CD4-positive, alpha-beta memory T cell (primary cell): ENCODE data around the gene MYO1C. TPM values are rescaled to one million over a fixed set of nuclear protein-coding genes. Genes with fewer than 3 reads are reported as not detected.
"Not testable (repeated sequence)": the region's sequence is repeated elsewhere in the genome, so short reads cannot be mapped to it uniquely, and the experiment has no call there.

Experiments
- CTCF ChIA-PET: fragments of 350-600 bp; sonication (Branson Sonifier 250); formaldehyde crosslinking; loops from one replicate; lab custom pipeline; 2021; ENCODE audit warnings: inconsistent platforms; ENCODE audit not compliant: partially characterized antibody; lab: Charles Lee
- POLR2A ChIA-PET: fragments of 350-600 bp; sonication (Branson Sonifier 250); formaldehyde crosslinking; loops from one replicate; lab custom pipeline; 2021; ENCODE audit not compliant: partially characterized antibody; lab: Charles Lee
- DNase-seq, 5 donors: peaks; one replicate each; pipeline versions ENCODE4 v3.0.0 to v3.0.0-alpha.2; 2020 to 2022; ENCODE audit warnings: mixed read lengths in 1 of 5
- H3K27ac ChIP-seq: one replicate; pipeline ENCODE4 v1.7.0; 2013; ENCODE audit warnings: low read depth, low read length
- H3K27me3 ChIP-seq: 2 replicates; pipeline ENCODE4 v1.7.0; 2013; ENCODE audit warnings: mild to moderate bottlenecking, low read length, moderate library complexity; ENCODE audit not compliant: insufficient read depth
- H3K36me3 ChIP-seq: 2 replicates; pipeline ENCODE4 v1.7.0; 2013; ENCODE audit warnings: mild to moderate bottlenecking, low read length, moderate library complexity; ENCODE audit not compliant: insufficient read depth
- H3K4me1 ChIP-seq: 2 replicates; pipeline ENCODE4 v1.7.0; 2013; ENCODE audit warnings: mild to moderate bottlenecking, low read length, moderate library complexity; ENCODE audit not compliant: insufficient read depth
- H3K4me3 ChIP-seq, 2 donors: one replicate each; pipeline ENCODE4 v1.7.0; 2013; ENCODE audit warnings: low read length in 2 of 2, mild to moderate bottlenecking in 1 of 2
- H3K9me3 ChIP-seq, 2 donors: one replicate each; pipeline ENCODE4 v1.7.0; 2013; ENCODE audit warnings: low read length in 2 of 2, control low read depth in 1 of 2; ENCODE audit not compliant: control insufficient read depth in 1 of 2
- H3K27ac Mint-ChIP-seq, 7 donors: one replicate each; pipeline ENCODE4 v1.8.0; 2020 to 2021; ENCODE audit warnings: mixed read lengths in 7 of 7, mild to moderate bottlenecking in 6 of 7, inconsistent platforms in 3 of 7, moderate library complexity in 3 of 7
- H3K27me3 Mint-ChIP-seq, 2 donors: one replicate each; pipeline ENCODE4 v1.8.0; 2020 to 2021; ENCODE audit warnings: mixed read lengths in 2 of 2
- H3K36me3 Mint-ChIP-seq, 2 donors: one replicate each; pipeline ENCODE4 v1.8.0; 2020 to 2021; ENCODE audit warnings: mixed read lengths in 2 of 2, inconsistent platforms in 1 of 2, mild to moderate bottlenecking in 1 of 2
- H3K4me1 Mint-ChIP-seq, 4 donors: one replicate each; pipeline ENCODE4 v1.8.0; 2020 to 2021; ENCODE audit warnings: mixed read lengths in 4 of 4, mild to moderate bottlenecking in 1 of 4
- H3K4me3 Mint-ChIP-seq, 8 donors: one replicate each; pipeline ENCODE4 v1.8.0; 2020 to 2021; ENCODE audit warnings: mixed read lengths in 8 of 8, mild to moderate bottlenecking in 7 of 8, moderate library complexity in 6 of 8, inconsistent platforms in 3 of 8
- H3K9me3 Mint-ChIP-seq, 8 donors: one replicate each; pipeline ENCODE4 v1.8.0; 2020 to 2021; ENCODE audit warnings: mixed read lengths in 8 of 8, mild to moderate bottlenecking in 5 of 8, inconsistent platforms in 3 of 8, moderate library complexity in 1 of 8
- intact Hi-C: fragments of 100-400 bp; cut with micrococcal nuclease; formaldehyde crosslinking; loops from one replicate; pipeline ENCODE4 v1.15.1; 2023
- polyA plus RNA-seq, 2 donors: library from polyadenylated mRNA; unstranded; fragments of 300-500 nt; fragmentation: Illumina TruSeq; gene quantifications; one replicate each; pipeline ENCODE4 v1.2.3, GENCODE V29; 2021
- total RNA-seq, 2 experiments: library from RNA; stranded (reverse); gene quantifications; one replicate each; pipeline ENCODE4 v1.2.3, GENCODE V29; 2021

MYO1C gene
- total and polyA plus RNA-seq, 4 experiments from 2014 or later: 6.3 to 31.1 (median 24.8) TPM

- H3K27ac ChIP-seq: no peak overlapping the region
- H3K36me3 Mint-ChIP-seq: peaks cover 20 to 46% of the 10 kb centered on the region in 2 donors
- H3K9me3 Mint-ChIP-seq: no peaks in the 10 kb centered on the region
- intact Hi-C loops: no loop called here
- CTCF ChIA-PET: interaction anchor here (0.7 to 2.8 kb wide), 11 partner anchors 13 to 200 kb away, joined by 3 to 29 read pairs (median 4); partner anchors contain the start of gene INPP5K
- H3K27ac Mint-ChIP-seq: peak overlapping the region in 4 of 7 donors; percentile 27 to 85 (median 58)
- H3K4me1 ChIP-seq: no peaks in the 10 kb centered on the region
- H3K4me3 ChIP-seq: no peak overlapping the region
- no peaks in the 10 kb centered on the region for H3K27me3 Mint-ChIP-seq
- peaks cover 0 to 4% (median under 1%) of the 10 kb centered on the region in 4 donors for H3K4me1 Mint-ChIP-seq
- H3K27me3 ChIP-seq: no peaks in the 10 kb centered on the region
- no peak overlapping the region for H3K4me3 Mint-ChIP-seq
- peak; percentile 37 to 58 (median 44) for DNase-seq
- POLR2A ChIA-PET: interaction anchor here (0.9 to 1.3 kb wide), 3 partner anchors 17 to 168 kb away, joined by 3 to 7 read pairs (median 3); partner anchors contain the start of gene INPP5K
- H3K9me3 ChIP-seq: no peaks in the 10 kb centered on the region
- peaks cover 38% of the 10 kb centered on the region for H3K36me3 ChIP-seq
These were observed 40.5 kb upstream of the MYO1C start for GRCh38 chr17:1532836-1533602.

- Histone ChIP-seq H3K9me3 (no peaks in the 10 kb centered on the region), H3K4me1 (peaks cover 18% of the 10 kb centered on the region), H3K4me3 (no peak overlapping the region), H3K36me3 (peaks cover 28% of the 10 kb centered on the region), H3K27ac (no peak overlapping the region), H3K27me3 (no peaks in the 10 kb centered on the region)
- ChIA-PET POLR2A (interaction anchor here (0.9 kb wide), 1 partner anchor 501 kb away, joined by 3 read pairs; no protein-coding TSS in a partner anchor), CTCF (no interaction called here)
- Mint-ChIP-seq H3K27ac (peak overlapping the region in 2 of 7 donors; percentile 8 to 67), H3K4me3 (no peak overlapping the region), H3K9me3 (no peaks in the 10 kb centered on the region), H3K27me3 (peaks cover 0 to 2% of the 10 kb centered on the region in 2 donors), H3K4me1 (peaks cover 13 to 23% (median 17%) of the 10 kb centered on the region in 4 donors), H3K36me3 (peaks cover 11 to 39% of the 10 kb centered on the region in 2 donors)
- intact Hi-C loops: no loop called here
- DNase-seq: no peak
These were observed 37.4 kb upstream of the MYO1C start for GRCh38 chr17:1529863-1530262.

- Mint-ChIP-seq H3K27ac (peak overlapping the region; percentile 86 to 96 (median 90)), H3K4me3 (peak overlapping the region in 3 of 8 donors; percentile 22 to 79 (median 41)), H3K36me3 (peaks cover 4 to 23% of the 10 kb centered on the region in 2 donors), H3K4me1 (peaks cover 13 to 19% (median 16%) of the 10 kb centered on the region in 4 donors)
- H3K9me3 ChIP-seq, H3K27me3 ChIP-seq, H3K36me3 ChIP-seq, H3K27ac ChIP-seq, H3K27me3 Mint-ChIP-seq, H3K4me3 ChIP-seq, H3K9me3 Mint-ChIP-seq, intact Hi-C loops: not testable (repeated sequence)
- CTCF ChIA-PET: interaction anchor here (1.8 kb wide), 1 partner anchor 12 kb away, joined by 7 read pairs; no protein-coding TSS in a partner anchor
- peaks cover 18% of the 10 kb centered on the region for H3K4me1 ChIP-seq
- DNase-seq: peak; percentile 30 to 55 (median 49)
- POLR2A ChIA-PET: interaction anchor here (0.9 to 3.3 kb wide), 2 partner anchors 10 to 71 kb away, joined by 3 to 21 read pairs; partner anchors contain the start of genes CRK and INPP5K
These were observed 34.4 kb upstream of the MYO1C start for GRCh38 chr17:1526876-1527275.

GRCh38 chr17:1522626-1523025, 30.1 kb upstream of the MYO1C start:
- no peak for DNase-seq
- Mint-ChIP-seq H3K9me3 (no peaks in the 10 kb centered on the region), H3K27me3 (peaks cover 0 to 2% of the 10 kb centered on the region in 2 donors), H3K4me3 (no peak overlapping the region), H3K4me1 (peaks cover 14 to 31% (median 22%) of the 10 kb centered on the region in 4 donors), H3K36me3 (peaks cover 7 to 30% of the 10 kb centered on the region in 2 donors), H3K27ac (no peak overlapping the region)
- Histone ChIP-seq H3K27ac (no peak overlapping the region), H3K27me3 (no peaks in the 10 kb centered on the region), H3K4me1 (peaks cover 23% of the 10 kb centered on the region), H3K4me3 (no peak overlapping the region), H3K36me3 (no peaks in the 10 kb centered on the region), H3K9me3 (no peaks in the 10 kb centered on the region)
- CTCF ChIA-PET: interaction anchor here (0.8 kb wide), 1 partner anchor 157 kb away, joined by 3 read pairs; no protein-coding TSS in a partner anchor
- intact Hi-C loops: no loop called here
- POLR2A ChIA-PET: no interaction called here

GRCh38 chr17:1521086-1521640, 28.7 kb upstream of the MYO1C start:
- POLR2A ChIA-PET: interaction anchor here (1.6 kb wide), 1 partner anchor 109 kb away, joined by 4 read pairs; no protein-coding TSS in a partner anchor
- Mint-ChIP-seq H3K36me3 (peaks cover 7 to 34% of the 10 kb centered on the region in 2 donors), H3K4me1 (peaks cover 7 to 22% (median 14%) of the 10 kb centered on the region in 4 donors), H3K27me3 (no peaks in the 10 kb centered on the region), H3K4me3 (no peak overlapping the region), H3K9me3 (no peaks in the 10 kb centered on the region), H3K27ac (peak overlapping the region in 1 of 7 donors; percentile 38)
- intact Hi-C loops: no loop called here
- Histone ChIP-seq H3K27me3 (no peaks in the 10 kb centered on the region), H3K4me3 (no peak overlapping the region), H3K4me1 (peaks cover 12% of the 10 kb centered on the region), H3K27ac (no peak overlapping the region), H3K9me3 (no peaks in the 10 kb centered on the region), H3K36me3 (no peaks in the 10 kb centered on the region)
- CTCF ChIA-PET: interaction anchor here (0.6 to 1.9 kb wide), 4 partner anchors 12 to 159 kb away, joined by 3 to 7 read pairs (median 4); no protein-coding TSS in a partner anchor
- DNase-seq: no peak

GRCh38 chr17:1519678-1520077, 27.2 kb upstream of the MYO1C start:
- no peaks in the 10 kb centered on the region for H3K27me3 Mint-ChIP-seq
- H3K36me3 ChIP-seq: no peaks in the 10 kb centered on the region
- no peak overlapping the region for H3K4me3 Mint-ChIP-seq
- peaks cover 9 to 27% (median 18%) of the 10 kb centered on the region in 4 donors for H3K4me1 Mint-ChIP-seq
- no peak overlapping the region for H3K27ac ChIP-seq
- no peaks in the 10 kb centered on the region for H3K9me3 ChIP-seq
- no peak overlapping the region for H3K4me3 ChIP-seq
- ChIA-PET POLR2A (interaction anchor here (0.7 to 1.6 kb wide), 2 partner anchors 110 to 145 kb away, joined by 3 to 4 read pairs; no protein-coding TSS in a partner anchor), CTCF (interaction anchor here (1.4 to 2.6 kb wide), 3 partner anchors 13 to 157 kb away, joined by 4 to 11 read pairs (median 7); no protein-coding TSS in a partner anchor)
- peaks cover 17% of the 10 kb centered on the region for H3K4me1 ChIP-seq
- H3K9me3 Mint-ChIP-seq: no peaks in the 10 kb centered on the region
- peaks cover 7 to 37% of the 10 kb centered on the region in 2 donors for H3K36me3 Mint-ChIP-seq
- H3K27me3 ChIP-seq: no peaks in the 10 kb centered on the region
- H3K27ac Mint-ChIP-seq: peak overlapping the region in 4 of 7 donors; percentile 32 to 59 (median 49)
- DNase-seq: no peak
- intact Hi-C loops: no loop called here
